ENCODE results near the gene SDK1.

DNA sequence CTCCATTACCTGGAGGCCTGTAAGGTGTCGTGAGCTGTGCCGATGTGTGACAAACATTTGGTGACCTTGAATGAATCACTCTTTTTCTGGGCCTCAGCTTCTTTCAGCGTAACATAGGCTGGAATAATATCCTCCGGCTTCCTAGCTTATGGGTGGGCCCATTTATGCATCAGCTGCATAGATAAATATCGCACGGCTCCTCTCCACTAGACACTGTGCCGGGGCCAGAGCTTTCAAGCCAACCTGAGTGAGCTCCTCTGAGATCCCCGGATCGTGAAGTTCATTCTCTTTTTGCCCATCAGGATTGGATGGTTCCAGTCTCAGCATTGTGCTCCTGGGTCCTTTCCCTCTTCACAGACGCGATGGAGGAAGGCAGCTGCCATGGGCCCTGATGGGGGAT, 806.8 kb downstream of the SDK1 start:
- no peak for TF ChIP-seq GATAD2B (conservative IDR thresholded peaks at IDR 0.05; ENCODE audit: low read depth)
- TF ChIP-seq EZH2 (IDR thresholded peaks at IDR 0.05; ENCODE audit: borderline replicate concordance, control insufficient read depth, low read depth, low read length), result no peak
- TF ChIP-seq BRCA1 (IDR thresholded peaks at IDR 0.05; ENCODE audit: low read depth, low read length), result no peak

Measured in GM12878 (cell line).